ENCODE data around the gene GNAI2.

GNAI2 gene

GRCh38 chr3:50212502-50212901, 23.5 kb upstream of the GNAI2 start:
- DNase-seq (ENCODE audit: insufficient read length, low spot score): no peak
- TF ChIP-seq, protein P1, sequence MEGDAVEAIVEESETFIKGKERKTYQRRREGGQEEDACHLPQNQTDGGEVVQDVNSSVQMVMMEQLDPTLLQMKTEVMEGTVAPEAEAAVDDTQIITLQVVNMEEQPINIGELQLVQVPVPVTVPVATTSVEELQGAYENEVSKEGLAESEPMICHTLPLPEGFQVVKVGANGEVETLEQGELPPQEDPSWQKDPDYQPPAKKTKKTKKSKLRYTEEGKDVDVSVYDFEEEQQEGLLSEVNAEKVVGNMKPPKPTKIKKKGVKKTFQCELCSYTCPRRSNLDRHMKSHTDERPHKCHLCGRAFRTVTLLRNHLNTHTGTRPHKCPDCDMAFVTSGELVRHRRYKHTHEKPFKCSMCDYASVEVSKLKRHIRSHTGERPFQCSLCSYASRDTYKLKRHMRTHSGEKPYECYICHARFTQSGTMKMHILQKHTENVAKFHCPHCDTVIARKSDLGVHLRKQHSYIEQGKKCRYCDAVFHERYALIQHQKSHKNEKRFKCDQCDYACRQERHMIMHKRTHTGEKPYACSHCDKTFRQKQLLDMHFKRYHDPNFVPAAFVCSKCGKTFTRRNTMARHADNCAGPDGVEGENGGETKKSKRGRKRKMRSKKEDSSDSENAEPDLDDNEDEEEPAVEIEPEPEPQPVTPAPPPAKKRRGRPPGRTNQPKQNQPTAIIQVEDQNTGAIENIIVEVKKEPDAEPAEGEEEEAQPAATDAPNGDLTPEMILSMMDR (IDR thresholded peaks at IDR 0.05; ENCODE audit: insufficient read depth, missing control alignments): no peak
- FAIRE-seq: no peak

GRCh38 chr3:50212971-50213370, 23.0 kb upstream of the GNAI2 start:
- TF ChIP-seq, protein P1 (IDR thresholded peaks at IDR 0.05; ENCODE audit: insufficient read depth, missing control alignments): no peak
- no peak for DNase-seq (ENCODE audit: insufficient read length, low spot score)
- no peak for FAIRE-seq

GRCh38 chr3:50213373-50213772, 22.6 kb upstream of the GNAI2 start:
- FAIRE-seq (no peak), DNase-seq (ENCODE audit: insufficient read length, low spot score) (no peak)
- TF ChIP-seq, protein P1 (IDR thresholded peaks at IDR 0.05; ENCODE audit: insufficient read depth, missing control alignments): no peak

DNA sequence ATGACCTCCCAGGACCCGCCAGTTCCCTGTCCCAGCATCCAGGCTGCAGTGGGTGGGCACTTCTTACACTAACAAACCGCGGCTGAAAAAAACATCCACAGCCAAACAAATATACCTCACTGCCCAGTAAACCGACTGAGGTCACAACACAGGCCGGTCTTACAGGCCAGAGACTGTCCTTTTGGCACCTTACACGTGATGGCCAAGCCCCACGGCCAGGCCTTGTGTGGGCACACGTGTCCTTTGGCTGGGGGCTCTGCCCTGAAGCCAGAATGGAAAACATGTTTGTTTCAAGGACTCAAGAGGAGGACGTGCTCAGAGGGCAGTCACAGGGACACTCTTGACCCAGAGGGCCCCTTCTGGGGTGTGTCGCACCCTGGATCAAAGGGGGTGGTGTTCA, 21.2 kb upstream of the GNAI2 start:
- no peak for FAIRE-seq
- DNase-seq (ENCODE audit: insufficient read length, low spot score): no peak
- TF ChIP-seq, protein P1 (IDR thresholded peaks at IDR 0.05; ENCODE audit: insufficient read depth, missing control alignments): no peak

DNA sequence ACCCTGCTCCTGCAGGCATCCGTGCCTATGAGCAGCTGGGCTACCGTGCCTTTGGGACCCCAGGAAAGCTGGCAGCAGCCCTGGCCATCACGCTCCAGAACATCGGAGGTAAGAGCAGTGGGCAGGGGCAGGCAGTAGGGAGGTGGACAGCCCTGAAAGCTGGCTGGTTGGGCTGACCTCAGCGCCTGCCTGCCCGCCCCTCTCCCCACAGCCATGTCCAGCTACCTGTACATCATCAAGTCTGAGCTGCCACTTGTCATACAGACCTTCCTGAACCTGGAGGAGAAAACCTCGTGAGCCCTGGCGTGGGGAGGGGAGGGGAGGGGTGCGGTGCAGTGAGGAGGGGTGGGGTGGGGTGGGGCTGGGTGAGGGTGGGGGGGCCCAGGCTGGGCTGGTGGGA, 20.5 kb upstream of the GNAI2 start:
- FAIRE-seq (no peak), DNase-seq (ENCODE audit: insufficient read length, low spot score) (no peak)
- TF ChIP-seq, protein P1 (IDR thresholded peaks at IDR 0.05; ENCODE audit: insufficient read depth, missing control alignments): no peak

- DNase-seq (ENCODE audit: insufficient read length, low spot score): no peak
- FAIRE-seq: no peak
- TF ChIP-seq, protein P1 (IDR thresholded peaks at IDR 0.05; ENCODE audit: insufficient read depth, missing control alignments): no peak
Measured at GRCh38 chr3:50217681-50218080, 18.3 kb upstream of the GNAI2 start.

- DNase-seq (ENCODE audit: insufficient read length, low spot score): no peak
- TF ChIP-seq, protein P1 (IDR thresholded peaks at IDR 0.05; ENCODE audit: insufficient read depth, missing control alignments): no peak
- FAIRE-seq: no peak
Measured at GRCh38 chr3:50218448-50218847, 17.6 kb upstream of the GNAI2 start.

Measured in D721Med (cell line).